ENCODE data around the gene PKD1. TPM values are rescaled to one million over a fixed set of nuclear protein-coding genes. Genes with fewer than 3 reads are reported as not detected.

The PKD1 gene
- total RNA-seq, 1 experiment from 2014 or later: 60.4 TPM

- Histone ChIP-seq H3K9me3 (replicated peaks) (no peaks in the 10 kb centered on the region), H3K27me3 (replicated peaks) (no peaks in the 10 kb centered on the region), H3K27ac (no peak overlapping the region), H3K36me3 (peaks cover 95% of the 10 kb centered on the region), H3K4me3 (no peak overlapping the region), H3K4me1 (replicated peaks) (peaks cover 9% of the 10 kb centered on the region)
- DNase-seq (ENCODE audit: low read depth in 1 of 2, low spot score in 2 of 2): no peak
Measured at GRCh38 chr16:2092256-2092620, 43.5 kb downstream of the PKD1 start.

- no peaks in the 10 kb centered on the region for H3K27me3 ChIP-seq (replicated peaks)
- peaks cover 9% of the 10 kb centered on the region for H3K4me1 ChIP-seq (replicated peaks)
- H3K36me3 ChIP-seq: peaks cover 96% of the 10 kb centered on the region
- no peak overlapping the region for H3K4me3 ChIP-seq
- no peak for DNase-seq (ENCODE audit: low read depth in 1 of 2, low spot score in 2 of 2)
- H3K9me3 ChIP-seq (replicated peaks): no peaks in the 10 kb centered on the region
- H3K27ac ChIP-seq: no peak overlapping the region
Measured at GRCh38 chr16:2091547-2092255, 44.0 kb downstream of the PKD1 start.

- DNase-seq (ENCODE audit: low read depth in 1 of 2, low spot score in 2 of 2): no peak
- no peak overlapping the region for H3K27ac ChIP-seq
- no peaks in the 10 kb centered on the region for H3K27me3 ChIP-seq (replicated peaks)
- H3K36me3 ChIP-seq: peaks cover 96% of the 10 kb centered on the region
- H3K4me3 ChIP-seq: no peak overlapping the region
- H3K4me1 ChIP-seq (replicated peaks): peaks cover 7% of the 10 kb centered on the region
- H3K9me3 ChIP-seq (replicated peaks): no peaks in the 10 kb centered on the region
Measured at GRCh38 chr16:2090777-2091546, 44.7 kb downstream of the PKD1 start.

- H3K36me3 ChIP-seq: peaks cover 96% of the 10 kb centered on the region
- no peak overlapping the region for H3K4me3 ChIP-seq
- H3K27me3 ChIP-seq (replicated peaks): no peaks in the 10 kb centered on the region
- no peak overlapping the region for H3K27ac ChIP-seq
- no peaks in the 10 kb centered on the region for H3K9me3 ChIP-seq (replicated peaks)
- peaks cover 2% of the 10 kb centered on the region for H3K4me1 ChIP-seq (replicated peaks)
- DNase-seq (ENCODE audit: low read depth in 1 of 2, low spot score in 2 of 2): no peak
Measured at GRCh38 chr16:2090481-2090776, 45.3 kb downstream of the PKD1 start.

- no peak for DNase-seq (ENCODE audit: low read depth in 1 of 2, low spot score in 2 of 2)
- no peaks in the 10 kb centered on the region for H3K4me1 ChIP-seq (replicated peaks)
- H3K27ac ChIP-seq: no peak overlapping the region
- no peak overlapping the region for H3K4me3 ChIP-seq
- no peaks in the 10 kb centered on the region for H3K27me3 ChIP-seq (replicated peaks)
- no peaks in the 10 kb centered on the region for H3K9me3 ChIP-seq (replicated peaks)
- H3K36me3 ChIP-seq: peaks cover 96% of the 10 kb centered on the region
Measured at GRCh38 chr16:2089706-2090480, 45.8 kb downstream of the PKD1 start.

- H3K27ac ChIP-seq: no peak overlapping the region
- no peak overlapping the region for H3K4me3 ChIP-seq
- no peaks in the 10 kb centered on the region for H3K4me1 ChIP-seq (replicated peaks)
- H3K36me3 ChIP-seq: peaks cover 96% of the 10 kb centered on the region
- H3K9me3 ChIP-seq (replicated peaks): no peaks in the 10 kb centered on the region
- no peak for DNase-seq (ENCODE audit: low read depth in 1 of 2, low spot score in 2 of 2)
- H3K27me3 ChIP-seq (replicated peaks): no peaks in the 10 kb centered on the region
Measured at GRCh38 chr16:2088759-2089358, 46.8 kb downstream of the PKD1 start.

GRCh38 chr16:2087748-2088631 lies 47.7 kb downstream of the PKD1 start:
- Histone ChIP-seq H3K4me1 (replicated peaks) (no peaks in the 10 kb centered on the region), H3K36me3 (peaks cover 96% of the 10 kb centered on the region), H3K27ac (no peak overlapping the region), H3K9me3 (replicated peaks) (no peaks in the 10 kb centered on the region), H3K27me3 (replicated peaks) (no peaks in the 10 kb centered on the region), H3K4me3 (no peak overlapping the region)
- no peak for DNase-seq (ENCODE audit: low read depth in 1 of 2, low spot score in 2 of 2)

GRCh38 chr16:2086812-2087747 lies 48.6 kb downstream of the PKD1 start:
- no peaks in the 10 kb centered on the region for H3K4me1 ChIP-seq (replicated peaks)
- no peak for DNase-seq (ENCODE audit: low read depth in 1 of 2, low spot score in 2 of 2)
- peaks cover 96% of the 10 kb centered on the region for H3K36me3 ChIP-seq
- no peak overlapping the region for H3K27ac ChIP-seq
- no peak overlapping the region for H3K4me3 ChIP-seq
- H3K27me3 ChIP-seq (replicated peaks): no peaks in the 10 kb centered on the region
- no peaks in the 10 kb centered on the region for H3K9me3 ChIP-seq (replicated peaks)

- Histone ChIP-seq H3K4me1 (replicated peaks) (no peaks in the 10 kb centered on the region), H3K36me3 (peaks cover 97% of the 10 kb centered on the region), H3K9me3 (replicated peaks) (no peaks in the 10 kb centered on the region), H3K27ac (no peak overlapping the region), H3K4me3 (no peak overlapping the region), H3K27me3 (replicated peaks) (no peaks in the 10 kb centered on the region)
- no peak for DNase-seq (ENCODE audit: low read depth in 1 of 2, low spot score in 2 of 2)
Measured at GRCh38 chr16:2086106-2086742, 49.5 kb downstream of the PKD1 start.

- Histone ChIP-seq H3K4me3 (no peak overlapping the region), H3K9me3 (replicated peaks) (no peaks in the 10 kb centered on the region), H3K27me3 (replicated peaks) (no peaks in the 10 kb centered on the region), H3K4me1 (replicated peaks) (no peaks in the 10 kb centered on the region), H3K36me3 (peaks cover 100% of the 10 kb centered on the region), H3K27ac (no peak overlapping the region)
- DNase-seq (ENCODE audit: low read depth in 1 of 2, low spot score in 2 of 2): no peak
Measured at GRCh38 chr16:2085669-2086068, 50.0 kb downstream of the PKD1 start.

- H3K4me1 ChIP-seq (replicated peaks): no peaks in the 10 kb centered on the region
- no peak overlapping the region for H3K4me3 ChIP-seq
- H3K9me3 ChIP-seq (replicated peaks): no peaks in the 10 kb centered on the region
- no peak for DNase-seq (ENCODE audit: low read depth in 1 of 2, low spot score in 2 of 2)
- no peak overlapping the region for H3K27ac ChIP-seq
- no peaks in the 10 kb centered on the region for H3K27me3 ChIP-seq (replicated peaks)
- H3K36me3 ChIP-seq: peaks cover 98% of the 10 kb centered on the region
Measured at GRCh38 chr16:2084895-2085625, 50.6 kb downstream of the PKD1 start.
